ENCODE measurements around the gene DNAJC27. TPM values are rescaled to one million over a fixed set of nuclear protein-coding genes. Genes with fewer than 3 reads are reported as not detected.

The DNAJC27 gene
- total and polyA plus RNA-seq, 9 of the 15 experiments (the other 6 are each of a cell fraction or from before 2014, with no cell fraction given), result 0.53 to 5.9 (median 3.0) TPM

- no peaks in the 10 kb centered on the region for H3K9me1 ChIP-seq (ENCODE audit: control insufficient read depth, insufficient read depth, low read length)
- DNase-seq (ENCODE audit: extremely low read depth in 1 of 4, low spot score in 3 of 4) (no peak), ATAC-seq (no peak), FAIRE-seq (no peak)
- 92% methylated on average over 30 of the region's 30 CpGs for WGBS (ENCODE audit: insufficient coverage, low coverage, missing lambda C conversion rate)
- peaks cover 40% of the 10 kb centered on the region for H3K36me3 ChIP-seq (ENCODE audit: control insufficient read depth, insufficient read depth, low read length)
- no peaks in the 10 kb centered on the region for H3K4me1 ChIP-seq (replicated peaks in 1 of 2; ENCODE audit: control insufficient read depth in 2 of 2, insufficient read depth in 2 of 2, low read length in 2 of 2)
- no peak overlapping the region for H3K27ac ChIP-seq (ENCODE audit: extremely low read depth, low read depth, low read length)
- CTCF ChIA-PET (ENCODE audit: low intra/inter-chr PET ratio), result no interaction called here
- H2AFZ ChIP-seq (ENCODE audit: low read depth, low read length), result no peak overlapping the region
- H3K27me3 ChIP-seq (ENCODE audit: control insufficient read depth in 2 of 2, insufficient read depth in 2 of 2, low read length in 2 of 2), result no peaks in the 10 kb centered on the region
- POLR2A ChIA-PET, result interaction anchor here (0.6 kb wide), 1 partner anchor 313 kb away, joined by 3 read pairs; no protein-coding TSS in a partner anchor
- 0 out of 3 replicates have a peak, but pooled peaks cover 3% of the 10 kb centered on the region for H3K79me2 ChIP-seq (ENCODE audit: control insufficient read depth, insufficient read depth, low read length)
- H3K9me3 ChIP-seq (replicated peaks; ENCODE audit: control insufficient read depth, insufficient read depth, low read depth, low read length), result peaks cover 17% of the 10 kb centered on the region
- in situ Hi-C loops (cut with MboI) (no loop called here), intact Hi-C loops (cut with micrococcal nuclease) (no loop called here)
- no peak overlapping the region for H3K4me3 ChIP-seq
- H4K20me1 ChIP-seq (replicated peaks; ENCODE audit: control insufficient read depth, insufficient read depth, low read length), result no peaks in the 10 kb centered on the region
- TF ChIP-seq RFX1 (IDR thresholded peaks at IDR 0.05) (no peak), TAL1 (IDR thresholded peaks at IDR 0.05) (no peak), ZBTB43 (CRISPR knock-in tag; IDR thresholded peaks at IDR 0.05) (no peak), ZBTB5 (IDR thresholded peaks at IDR 0.05) (no peak), SAP30 (IDR thresholded peaks at IDR 0.05; ENCODE audit: borderline replicate concordance, insufficient read depth, low read depth, low read length, poor library complexity, severe bottlenecking) (no peak), HIVEP1 (CRISPR knock-in tag; IDR thresholded peaks at IDR 0.05) (no peak), POLR2A (conservative IDR thresholded peaks at IDR 0.05) (no peak), FOXM1 (IDR thresholded peaks at IDR 0.05; ENCODE audit: low read depth) (no peak), FOXM1 (CRISPR knock-in tag; IDR thresholded peaks at IDR 0.05; ENCODE audit: low read depth) (no peak), PTTG1 (tag; IDR thresholded peaks at IDR 0.05; ENCODE audit: low read depth) (no peak), ILK (tag; IDR thresholded peaks at IDR 0.05; ENCODE audit: borderline replicate concordance, low read depth) (no peak), NFIX (CRISPR knock-in tag; IDR thresholded peaks at IDR 0.05; ENCODE audit: low read depth) (no peak), TRIM24 (IDR thresholded peaks at IDR 0.05) (no peak), ZNF589 (CRISPR knock-in tag; IDR thresholded peaks at IDR 0.05; ENCODE audit: low read depth) (no peak)
- H3K9ac ChIP-seq (ENCODE audit: insufficient read depth in 1 of 2, low read depth in 2 of 2, low read length in 2 of 2), result no peak overlapping the region
- BruUV-seq (replicated peaks), result no TSS peak
- no peak overlapping the region for H3K4me2 ChIP-seq (ENCODE audit: insufficient read depth, low read length)
Measured at GRCh38 chr2:24898122-24899109, 73.3 kb downstream of the DNAJC27 start.

Measured in K562 (cell line).